ENCODE data around the gene ZER1.
A peak's percentile ranks its signal among the peaks of the same experiment; 100 is the strongest.

Gene ZER1

GRCh38 chr9:128689293-128689774, 82.4 kb downstream of the ZER1 start:
- H3K36me3 ChIP-seq (replicated peaks; ENCODE audit: insufficient read depth, low read length), result peaks cover 10% of the 10 kb centered on the region; the same call in 1 of the 2 replicates
- H3K9me3 ChIP-seq (replicated peaks; ENCODE audit: insufficient read depth, low read length), result no peaks in the 10 kb centered on the region
- TF ChIP-seq EZH2 (optimal IDR thresholded peaks at IDR 0.05; ENCODE audit: low read depth, low read length), result no peak
- TF ChIP-seq CTCF (IDR thresholded peaks at IDR 0.05; ENCODE audit: low read length), result no peak
- no peak for TF ChIP-seq EZH2phosphoT487 (IDR thresholded peaks at IDR 0.05; ENCODE audit: low read length)
- H3K79me2 ChIP-seq (ENCODE audit: low read length), result peaks cover 87% of the 10 kb centered on the region
- H3K27ac ChIP-seq (ENCODE audit: low read length), result peak overlapping the region; percentile 46; the same call in 1 of the 2 replicates
- H3K27me3 ChIP-seq (replicated peaks; ENCODE audit: insufficient read depth, low read length), result no peaks in the 10 kb centered on the region
- peak overlapping the region; percentile 61; the same call in 1 of the 2 replicates for H3K9ac ChIP-seq (ENCODE audit: low read length)
- H3K4me2 ChIP-seq (ENCODE audit: low read depth, low read length), result no peak overlapping the region
- H3K9me2 ChIP-seq (replicated peaks; ENCODE audit: insufficient read depth, low read length), result no peaks in the 10 kb centered on the region
- no peak for DNase-seq
- H3F3A ChIP-seq (ENCODE audit: insufficient read depth, low read length), result peaks cover 42% of the 10 kb centered on the region
- no peak overlapping the region for H2AFZ ChIP-seq (ENCODE audit: low read length)
- H4K20me1 ChIP-seq (ENCODE audit: insufficient read depth, low read length), result peaks cover 29% of the 10 kb centered on the region
- H3K4me1 ChIP-seq (ENCODE audit: low read length), result peaks cover 27% of the 10 kb centered on the region
- H3K4me3 ChIP-seq (ENCODE audit: low read length), result peak overlapping the region; percentile 55; the same call in 1 of the 2 replicates

GRCh38 chr9:128688501-128689292, 83.0 kb downstream of the ZER1 start, which contains the start of gene SET:
Gene SET (plus strand): TSS chr9:128689222. CDS start chr9:128689583, 361 bp downstream.
- Histone ChIP-seq H3K27ac (ENCODE audit: low read length) (peak within 1 kb of the TSS; percentile 61), H3K4me2 (ENCODE audit: low read depth, low read length) (peak within 1 kb of the TSS; percentile 87), H2AFZ (ENCODE audit: low read length) (peak within 1 kb of the TSS; percentile 72), H3K9me2 (replicated peaks; ENCODE audit: insufficient read depth, low read length) (no peaks in the 10 kb centered on the region), H3K79me2 (ENCODE audit: low read length) (peaks cover 86% of the 10 kb centered on the region), H4K20me1 (ENCODE audit: insufficient read depth, low read length) (peaks cover 27% of the 10 kb centered on the region), H3K9ac (ENCODE audit: low read length) (peak within 1 kb of the TSS; percentile 81), H3K36me3 (replicated peaks; ENCODE audit: insufficient read depth, low read length) (peaks cover 8% of the 10 kb centered on the region; the same call in 1 of the 2 replicates), H3K27me3 (replicated peaks; ENCODE audit: insufficient read depth, low read length) (no peaks in the 10 kb centered on the region), H3F3A (ENCODE audit: insufficient read depth, low read length) (peaks cover 43% of the 10 kb centered on the region), H3K4me3 (ENCODE audit: low read length) (peak within 1 kb of the TSS; percentile 87), H3K9me3 (replicated peaks; ENCODE audit: insufficient read depth, low read length) (no peaks in the 10 kb centered on the region), H3K4me1 (ENCODE audit: low read length) (peaks cover 27% of the 10 kb centered on the region)
- peak; percentile 95 for DNase-seq
- TF ChIP-seq EZH2 (optimal IDR thresholded peaks at IDR 0.05; ENCODE audit: low read depth, low read length), result no peak
- no peak for TF ChIP-seq EZH2phosphoT487 (IDR thresholded peaks at IDR 0.05; ENCODE audit: low read length)
- no peak for TF ChIP-seq CTCF (IDR thresholded peaks at IDR 0.05; ENCODE audit: low read length)

GRCh38 chr9:128687453-128687852, 84.3 kb downstream of the ZER1 start:
- Histone ChIP-seq H3K9me2 (replicated peaks; ENCODE audit: insufficient read depth, low read length) (no peaks in the 10 kb centered on the region), H3K9ac (ENCODE audit: low read length) (no peak overlapping the region), H3K9me3 (replicated peaks; ENCODE audit: insufficient read depth, low read length) (no peaks in the 10 kb centered on the region), H3K27me3 (replicated peaks; ENCODE audit: insufficient read depth, low read length) (no peaks in the 10 kb centered on the region), H2AFZ (ENCODE audit: low read length) (no peak overlapping the region), H3F3A (ENCODE audit: insufficient read depth, low read length) (peaks cover 40% of the 10 kb centered on the region), H3K27ac (ENCODE audit: low read length) (no peak overlapping the region), H4K20me1 (ENCODE audit: insufficient read depth, low read length) (peaks cover 24% of the 10 kb centered on the region), H3K36me3 (replicated peaks; ENCODE audit: insufficient read depth, low read length) (no peaks in the 10 kb centered on the region; the same call in 1 of the 2 replicates), H3K4me3 (ENCODE audit: low read length) (no peak overlapping the region), H3K4me1 (ENCODE audit: low read length) (peaks cover 27% of the 10 kb centered on the region), H3K79me2 (ENCODE audit: low read length) (peaks cover 84% of the 10 kb centered on the region), H3K4me2 (ENCODE audit: low read depth, low read length) (no peak overlapping the region; the same call in 1 of the 2 replicates)
- TF ChIP-seq EZH2phosphoT487 (IDR thresholded peaks at IDR 0.05; ENCODE audit: low read length) (no peak), EZH2 (optimal IDR thresholded peaks at IDR 0.05; ENCODE audit: low read depth, low read length) (no peak), CTCF (IDR thresholded peaks at IDR 0.05; ENCODE audit: low read length) (no peak)
- DNase-seq, result no peak
